GM18861 (cell line): ENCODE data around the gene GLIPR1L2.

ENCODE experiments used
- ATAC-seq: cut with Tn5 transposase; IDR thresholded peaks from one replicate; pipeline ENCODE4 v1.9.1; 2021; ENCODE audit not compliant: unreplicated experiment

GLIPR1L2 gene

DNA sequence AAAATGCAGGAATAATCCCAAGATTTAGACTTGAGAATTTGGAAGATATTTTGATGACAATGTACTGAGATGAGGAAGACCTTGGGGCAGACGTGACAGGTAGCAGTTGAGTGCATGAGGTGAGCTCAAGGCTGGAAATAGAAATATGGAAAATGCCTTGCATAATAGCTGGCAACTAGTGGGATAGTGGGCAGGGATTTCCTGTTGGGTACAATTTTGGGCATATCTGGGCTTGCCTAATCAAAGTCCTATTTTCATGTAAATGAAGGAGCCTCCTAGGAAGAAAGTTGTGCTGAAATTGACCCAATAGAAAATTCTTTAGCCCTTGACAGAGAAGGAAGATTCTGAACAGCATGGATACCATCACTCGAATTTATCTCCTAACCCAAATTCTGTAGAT lies 83.2 kb downstream of the GLIPR1L2 start:
- no peak for ATAC-seq

DNA sequence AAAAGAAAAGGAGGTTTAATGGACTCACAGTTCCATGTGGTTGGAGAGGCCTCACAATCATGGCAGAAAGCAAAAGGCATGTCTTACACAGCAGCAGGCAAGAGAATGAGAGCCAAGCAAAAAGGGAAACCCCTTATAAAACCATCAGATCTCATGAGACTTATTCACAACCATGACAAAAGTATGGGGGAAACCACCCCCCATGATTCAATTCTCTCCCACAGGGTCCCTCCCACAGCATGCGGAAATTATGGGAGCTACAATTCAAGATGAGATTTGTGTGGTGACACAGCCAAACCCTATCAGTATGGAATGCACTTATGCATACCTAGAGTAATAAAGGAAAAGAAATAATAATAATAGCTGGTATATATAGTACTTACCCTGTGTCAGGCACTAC lies 85.2 kb downstream of the GLIPR1L2 start:
- ATAC-seq = no peak

- no peak for ATAC-seq
Observed at GRCh38 chr12:75477137-75477536, 86.2 kb downstream of the GLIPR1L2 start.

DNA sequence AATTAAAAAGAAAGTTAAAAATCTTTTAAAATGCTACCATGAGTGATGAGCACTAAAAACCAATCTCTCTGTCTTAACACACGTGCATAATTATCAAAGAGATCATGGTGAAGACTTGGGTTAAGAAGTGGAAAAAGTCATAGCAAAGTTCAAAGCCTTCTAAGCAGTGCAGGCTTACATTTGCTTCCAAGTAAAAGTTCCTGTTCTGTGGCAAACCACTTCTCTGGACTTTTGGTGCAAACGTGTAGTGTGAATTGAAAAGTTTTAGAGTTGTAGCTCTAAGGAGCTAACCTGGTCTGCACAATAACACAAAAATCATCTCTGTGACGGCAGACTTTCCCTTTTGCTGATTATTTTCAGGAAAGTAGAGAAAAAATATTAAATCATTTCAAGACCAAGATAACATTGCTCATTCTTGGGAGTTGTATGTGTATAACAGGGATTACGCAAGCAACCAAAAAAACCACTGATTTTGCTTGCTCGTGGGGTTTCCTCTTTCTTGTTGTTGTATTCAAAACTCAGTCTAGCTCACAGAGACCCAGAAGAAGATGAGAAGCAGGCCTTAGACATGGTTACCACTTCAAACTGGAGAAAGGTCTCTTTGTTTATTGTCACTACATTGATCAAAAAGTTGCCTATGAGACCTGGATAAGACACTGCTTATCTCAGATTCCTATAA lies 87.4 kb downstream of the GLIPR1L2 start:
- ATAC-seq = peak; percentile 24

GRCh38 chr12:75479963-75480461 lies 89.1 kb downstream of the GLIPR1L2 start:
- peak; percentile 33 for ATAC-seq

DNA sequence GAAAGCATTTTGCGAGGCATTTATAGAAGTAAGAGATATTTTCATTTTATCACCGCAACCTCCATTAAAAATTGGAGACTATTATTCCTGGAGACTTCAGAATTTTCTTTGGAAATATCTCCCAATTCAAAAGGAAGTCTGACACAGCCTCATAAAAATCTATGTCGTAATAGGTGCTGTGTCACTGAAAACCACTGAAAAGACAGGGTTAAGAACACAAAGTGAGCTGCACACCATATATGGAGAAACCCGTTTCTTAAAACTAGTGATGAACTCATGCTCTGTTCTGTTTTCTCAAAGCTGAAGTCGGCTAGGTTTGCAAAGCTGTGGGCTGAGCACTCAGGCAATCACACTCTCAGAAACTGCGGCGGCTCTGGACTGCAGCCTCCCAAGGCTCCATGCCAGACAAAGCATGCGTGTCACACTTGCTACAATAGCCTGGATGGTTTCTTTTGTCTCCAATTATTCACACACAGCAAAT lies 89.6 kb downstream of the GLIPR1L2 start, which contains the start of gene GLIPR1:
TSS of gene GLIPR1 (plus strand) at position 287 of the 481 bp plus-strand sequence. CDS start at position 413, 126 bp downstream.
- ATAC-seq = peak; percentile 86

DNA sequence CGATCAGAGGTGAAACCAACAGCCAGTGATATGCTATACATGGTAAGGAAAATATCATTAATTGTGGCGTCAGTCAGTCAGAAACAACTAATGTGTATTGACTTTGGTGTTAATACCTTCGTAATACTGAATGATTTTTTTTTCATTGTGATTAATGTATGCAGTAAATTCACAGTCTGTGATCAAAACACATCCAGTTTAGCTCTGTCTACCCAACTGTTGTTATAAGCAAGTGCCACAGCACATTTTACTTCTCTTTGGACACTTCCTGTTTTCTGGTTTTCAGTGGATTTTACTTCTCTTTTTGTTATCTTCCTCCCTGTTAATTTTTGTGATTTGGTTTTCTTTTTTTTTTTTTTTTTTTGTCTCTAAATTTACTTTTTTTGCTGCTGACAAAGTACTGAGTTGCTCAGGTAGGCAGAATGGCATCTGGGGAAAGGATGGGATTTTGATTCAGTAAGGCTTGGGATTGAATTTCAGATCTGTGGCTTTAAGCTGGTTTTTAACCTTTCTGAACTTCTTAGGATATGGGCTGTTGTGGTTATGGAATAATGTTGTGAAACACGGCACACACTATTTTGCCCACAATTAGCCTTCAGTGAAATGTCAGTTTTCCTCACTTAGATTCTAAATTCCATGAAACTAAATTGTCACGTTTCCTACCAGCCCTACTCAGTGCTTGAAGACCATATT lies 90.3 kb downstream of the GLIPR1L2 start:
- peak; percentile 18 for ATAC-seq

GRCh38 chr12:75481774-75482173 lies 90.9 kb downstream of the GLIPR1L2 start:
- ATAC-seq = no peak
